Anterior cingulate cortex (tissue), 58 donors: ENCODE data around the gene SAXO1.
"Not testable (repeated sequence)": the region's sequence is repeated elsewhere in the genome, so short reads cannot be mapped to it uniquely, and the experiment has no call there.

Source experiments
- DNase-seq, 58 donors: peaks; one replicate each; lab custom pipeline; 2025; lab: John Stamatoyannopoulos, UW

SAXO1 gene, protein sequence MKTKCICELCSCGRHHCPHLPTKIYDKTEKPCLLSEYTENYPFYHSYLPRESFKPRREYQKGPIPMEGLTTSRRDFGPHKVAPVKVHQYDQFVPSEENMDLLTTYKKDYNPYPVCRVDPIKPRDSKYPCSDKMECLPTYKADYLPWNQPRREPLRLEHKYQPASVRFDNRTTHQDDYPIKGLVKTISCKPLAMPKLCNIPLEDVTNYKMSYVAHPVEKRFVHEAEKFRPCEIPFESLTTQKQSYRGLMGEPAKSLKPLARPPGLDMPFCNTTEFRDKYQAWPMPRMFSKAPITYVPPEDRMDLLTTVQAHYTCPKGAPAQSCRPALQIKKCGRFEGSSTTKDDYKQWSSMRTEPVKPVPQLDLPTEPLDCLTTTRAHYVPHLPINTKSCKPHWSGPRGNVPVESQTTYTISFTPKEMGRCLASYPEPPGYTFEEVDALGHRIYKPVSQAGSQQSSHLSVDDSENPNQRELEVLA

GRCh38 chr9:19033015-19033414, at the start of gene SAXO1:
Gene SAXO1, minus strand, starts transcription at chr9:19033209. Its CDS starts 301 bp downstream, at chr9:19032908.
- DNase-seq, result no peak

GRCh38 chr9:19074836-19075235, 41.8 kb upstream of the SAXO1 start:
- DNase-seq, result no peak

GRCh38 chr9:19074229-19074628, 41.2 kb upstream of the SAXO1 start:
- DNase-seq, result no peak

GRCh38 chr9:19057033-19057432, 24.0 kb upstream of the SAXO1 start:
- DNase-seq, result no peak

GRCh38 chr9:19050637-19051591, 17.9 kb upstream of the SAXO1 start:
- no peak for DNase-seq

DNA sequence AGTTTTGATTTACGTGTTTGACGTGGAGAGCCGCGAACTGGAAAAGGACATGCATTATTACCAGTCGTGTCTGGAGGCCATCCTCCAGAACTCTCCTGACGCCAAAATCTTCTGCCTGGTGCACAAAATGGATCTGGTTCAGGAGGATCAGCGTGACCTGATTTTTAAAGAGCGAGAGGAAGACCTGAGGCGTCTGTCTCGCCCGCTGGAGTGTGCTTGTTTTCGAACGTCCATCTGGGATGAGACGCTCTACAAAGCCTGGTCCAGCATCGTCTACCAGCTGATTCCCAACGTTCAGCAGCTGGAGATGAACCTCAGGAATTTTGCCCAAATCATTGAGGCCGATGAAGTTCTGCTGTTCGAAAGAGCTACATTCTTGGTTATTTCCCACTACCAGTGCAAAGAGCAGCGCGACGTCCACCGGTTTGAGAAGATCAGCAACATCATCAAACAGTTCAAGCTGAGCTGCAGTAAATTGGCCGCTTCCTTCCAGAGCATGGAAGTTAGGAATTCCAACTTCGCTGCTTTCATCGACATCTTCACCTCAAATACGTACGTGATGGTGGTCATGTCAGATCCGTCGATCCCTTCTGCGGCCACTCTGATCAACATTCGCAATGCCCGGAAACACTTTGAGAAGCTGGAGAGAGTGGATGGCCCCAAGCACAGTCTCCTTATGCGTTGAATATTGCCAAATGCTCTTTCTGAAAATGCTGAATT, 17.1 kb upstream of the SAXO1 start:
- DNase-seq, result peak in 31 of 58 donors; percentile 17 to 76 (median 42)

- peak; percentile 65 to 98 (median 89) for DNase-seq
Observed at GRCh38 chr9:19048966-19049916, 16.2 kb upstream of the SAXO1 start, which contains the start of gene RRAGA. Gene RRAGA, plus strand, starts transcription at chr9:19049427. Its CDS starts 233 bp downstream, at chr9:19049660.

- DNase-seq, result no peak
Observed at GRCh38 chr9:19036611-19037010, 3.6 kb upstream of the SAXO1 start.

DNA sequence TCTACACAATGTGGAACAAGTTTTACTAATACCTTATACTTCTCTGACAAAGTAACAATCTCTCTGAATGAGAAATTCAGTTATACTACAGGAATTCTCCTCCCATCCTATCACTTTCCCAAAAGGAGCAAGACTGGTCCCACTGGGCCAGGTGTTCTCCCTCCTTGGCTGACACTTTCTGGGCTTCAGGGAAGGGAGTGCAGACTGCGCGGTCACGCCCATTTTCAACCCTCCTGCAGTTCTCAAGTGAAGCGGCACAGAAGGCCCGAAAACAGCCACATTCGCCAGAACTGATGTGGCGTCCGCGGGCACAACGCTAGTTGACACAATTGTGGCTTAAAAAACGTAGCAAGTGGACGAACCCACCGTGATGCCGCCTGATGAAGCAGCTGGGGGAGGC, 603 bp downstream of the SAXO1 start:
- DNase-seq, result no peak

GRCh38 chr9:19030899-19031298, 2.1 kb downstream of the SAXO1 start:
- DNase-seq, result no peak

GRCh38 chr9:19028835-19029451, 4.1 kb downstream of the SAXO1 start:
- DNase-seq, result peak in 21 of 58 donors; percentile 2 to 61 (median 11)

- no peak for DNase-seq
Observed at GRCh38 chr9:19027825-19028224, 5.2 kb downstream of the SAXO1 start.

- DNase-seq, result no peak
Observed at GRCh38 chr9:19026375-19026774, 6.6 kb downstream of the SAXO1 start.

DNA sequence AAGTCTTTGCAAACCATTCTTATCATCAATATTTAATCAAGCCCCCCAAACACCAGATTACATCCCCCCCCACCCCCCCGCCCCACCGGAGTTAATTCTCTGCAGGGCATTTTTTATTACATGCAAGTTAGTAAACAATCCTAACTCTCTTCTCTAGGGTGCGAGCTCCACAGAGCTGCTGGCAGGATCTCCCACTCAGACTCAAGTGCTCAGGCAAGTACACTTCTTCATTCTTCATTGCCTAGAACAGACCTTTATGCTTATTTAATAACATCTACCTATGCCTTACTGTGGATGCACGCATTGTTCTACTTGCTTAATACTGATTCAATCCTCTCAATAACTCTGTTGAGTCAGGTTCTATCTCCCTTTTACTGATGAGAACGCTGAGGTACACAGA, 9.9 kb downstream of the SAXO1 start:
- no peak for DNase-seq

DNA sequence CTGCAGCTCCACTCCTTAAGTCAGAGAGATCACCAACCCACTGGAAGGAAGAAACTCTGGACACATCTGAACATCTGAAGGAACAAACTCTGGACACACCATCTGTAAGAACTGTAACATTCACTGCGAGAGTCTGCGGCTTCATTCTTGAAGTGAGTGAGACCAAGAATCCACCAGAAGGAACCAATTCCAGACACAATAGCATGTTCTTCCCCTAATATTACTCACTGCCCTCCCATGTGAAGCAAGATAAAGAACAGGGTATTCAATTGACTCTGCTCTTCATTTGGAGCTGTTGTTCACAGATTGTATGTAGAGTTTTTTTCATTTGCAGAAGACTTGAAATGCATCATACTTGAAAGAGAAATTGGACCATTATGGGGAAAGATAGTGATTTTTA, 10.8 kb downstream of the SAXO1 start:
- no peak for DNase-seq

DNA sequence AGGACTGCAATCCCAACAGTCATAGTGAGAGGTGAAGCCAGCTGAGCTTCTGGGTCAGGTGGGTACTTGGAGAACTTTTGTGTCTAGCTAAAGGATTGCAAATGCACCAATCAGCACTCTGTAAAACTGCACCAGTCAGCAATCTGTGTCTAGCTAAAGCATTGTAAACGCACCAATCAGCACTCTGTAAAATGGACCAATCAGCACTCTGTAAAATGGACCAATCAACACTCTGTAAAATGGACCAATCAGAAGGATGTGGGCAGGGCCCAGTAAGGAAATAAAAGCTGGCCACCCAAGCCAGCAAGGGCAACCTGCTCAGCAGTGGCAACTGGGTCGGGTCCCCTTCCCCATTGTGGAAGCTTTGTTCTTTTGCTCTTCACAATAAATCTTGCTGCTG, 11.4 kb downstream of the SAXO1 start:
- DNase-seq, result not testable (repeated sequence)

DNA sequence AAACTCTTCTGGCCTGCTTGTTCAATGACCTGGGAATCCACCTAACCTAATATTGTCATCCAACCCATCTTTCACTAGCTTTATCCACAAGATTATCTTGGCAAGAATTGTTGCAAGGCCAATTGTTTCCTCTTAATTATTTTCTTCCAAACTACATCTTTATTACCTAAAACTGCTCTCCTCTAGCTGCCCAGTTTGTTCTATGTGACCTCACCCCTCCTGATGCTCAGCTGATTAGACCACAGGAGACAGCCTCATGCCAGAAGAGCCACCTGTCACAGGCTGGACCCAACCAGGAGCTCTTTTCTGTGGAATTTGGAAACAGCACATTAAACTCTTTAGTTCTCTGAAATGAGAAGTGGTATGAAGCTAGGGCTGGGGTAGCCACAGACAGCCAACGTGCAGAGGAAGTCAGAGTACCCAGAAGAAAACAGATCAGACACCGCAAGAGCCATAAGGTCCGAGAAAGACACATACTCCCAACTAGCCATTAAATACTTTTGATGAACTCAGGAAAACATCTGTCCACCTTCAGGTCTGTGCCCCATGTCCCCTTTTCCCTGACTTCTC, 12.0 kb downstream of the SAXO1 start:
- no peak for DNase-seq

DNA sequence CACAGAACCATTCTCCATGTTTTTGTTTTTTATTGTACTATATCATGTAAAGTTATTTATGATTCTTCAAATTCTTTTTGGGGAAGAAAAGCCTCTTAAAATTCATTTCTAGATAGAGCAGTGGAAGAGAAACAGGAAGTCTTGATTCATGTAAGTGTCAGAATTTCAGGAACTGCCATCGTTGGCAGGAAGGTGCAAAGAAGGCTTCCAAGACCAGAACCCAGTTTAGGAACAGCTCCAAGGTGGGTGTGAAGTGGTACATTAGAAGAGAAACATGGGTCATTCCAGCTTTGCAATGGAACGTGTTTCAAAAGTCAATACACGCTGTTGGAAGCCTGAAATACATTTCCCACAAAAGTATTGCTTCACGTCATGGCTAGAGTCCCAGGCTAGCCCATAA, 14.8 kb downstream of the SAXO1 start:
- no peak for DNase-seq
